Mesenchymal stem cell (in vitro differentiated cells and primary cell): Measurements from ENCODE around the gene IGF2BP2. TPM values are rescaled to one million over a fixed set of nuclear protein-coding genes. Genes with fewer than 3 reads are reported as not detected.

ENCODE experiments used
- DNase-seq: peaks from one replicate; pipeline ENCODE4 v3.0.0-alpha.2; 2013
- H2AFZ ChIP-seq: one replicate; pipeline ENCODE4 v1.6.1; 2013; ENCODE audit warnings: low read depth, mild to moderate bottlenecking, control low read depth, inconsistent platforms, low read length, moderate library complexity
- H2AK5ac ChIP-seq: 2 replicates; pipeline ENCODE4 v1.6.1; 2013; ENCODE audit warnings: low read length, moderate library complexity, mild to moderate bottlenecking, inconsistent platforms; ENCODE audit not compliant: severe bottlenecking
- H2BK120ac ChIP-seq: one replicate; pipeline ENCODE4 v1.6.1; 2013; ENCODE audit warnings: low read depth, mild to moderate bottlenecking, inconsistent platforms, low read length, moderate library complexity
- H2BK12ac ChIP-seq, 2 experiments: one replicate each; pipeline ENCODE4 v1.6.1; 2013; ENCODE audit warnings: inconsistent platforms in 2 of 2, low read length in 2 of 2, mild to moderate bottlenecking in 2 of 2, moderate library complexity in 2 of 2, control low read depth in 1 of 2
- H2BK15ac ChIP-seq: one replicate; pipeline ENCODE4 v1.6.1; 2013; ENCODE audit warnings: mild to moderate bottlenecking, low read depth, inconsistent platforms; ENCODE audit not compliant: poor library complexity, severe bottlenecking
- H2BK5ac ChIP-seq: 2 replicates; pipeline ENCODE4 v1.6.1; 2013; ENCODE audit warnings: low read depth, mild to moderate bottlenecking, low read length, control low read depth, inconsistent platforms; ENCODE audit not compliant: poor library complexity, severe bottlenecking
- H3K14ac ChIP-seq, 2 experiments: one replicate each; pipeline ENCODE4 v1.6.1; 2013; ENCODE audit warnings: inconsistent platforms in 2 of 2, low read length in 2 of 2, control low read depth in 1 of 2, mild to moderate bottlenecking in 1 of 2, moderate library complexity in 1 of 2
- H3K18ac ChIP-seq, 2 experiments: one replicate each; pipeline ENCODE4 v1.6.1; 2013; ENCODE audit warnings: inconsistent platforms in 2 of 2, low read length in 2 of 2, control low read depth in 1 of 2, low read depth in 1 of 2, mild to moderate bottlenecking in 1 of 2
- H3K23ac ChIP-seq, 2 experiments: one replicate each; pipeline ENCODE4 v1.6.1; 2013; ENCODE audit warnings: inconsistent platforms in 2 of 2, low read length in 2 of 2, mild to moderate bottlenecking in 2 of 2, moderate library complexity in 2 of 2, control low read depth in 1 of 2
- H3K27ac ChIP-seq: 2 replicates; pipeline ENCODE4 v1.5.1; 2013; ENCODE audit warnings: mild to moderate bottlenecking, moderate library complexity, low read length, control low read depth, inconsistent platforms; ENCODE audit not compliant: poor library complexity, severe bottlenecking
- H3K27me3 ChIP-seq, 2 experiments: 2 replicates each; pipeline versions ENCODE4 v1.6.1 to v1.7.0; 2013; ENCODE audit warnings: low read length in 2 of 2, mild to moderate bottlenecking in 2 of 2, moderate library complexity in 2 of 2, control low read depth in 1 of 2, inconsistent platforms in 1 of 2; ENCODE audit not compliant: control insufficient read depth in 1 of 2, insufficient read depth in 1 of 2
- H3K36me3 ChIP-seq, 2 experiments: 2 replicates each; pipeline versions ENCODE4 v1.6.1 to v1.7.0; 2013; ENCODE audit warnings: low read length in 2 of 2, control low read depth in 1 of 2, inconsistent platforms in 1 of 2, low read depth in 1 of 2, mild to moderate bottlenecking in 1 of 2; ENCODE audit not compliant: insufficient read depth in 2 of 2, control insufficient read depth in 1 of 2
- H3K4ac ChIP-seq, 2 experiments: one replicate each; pipeline ENCODE4 v1.6.1; 2013; ENCODE audit warnings: inconsistent platforms in 2 of 2, low read length in 2 of 2, mild to moderate bottlenecking in 2 of 2, moderate library complexity in 2 of 2, control low read depth in 1 of 2, low read depth in 1 of 2
- H3K4me1 ChIP-seq: 2 replicates; pipeline ENCODE4 v1.6.1; 2013; ENCODE audit warnings: low read depth, low read length, control low read depth; ENCODE audit not compliant: control insufficient read depth, insufficient read depth
- H3K4me2 ChIP-seq: 2 replicates; pipeline ENCODE4 v1.6.1; 2013; ENCODE audit warnings: low read length, mild to moderate bottlenecking, inconsistent platforms; ENCODE audit not compliant: poor library complexity, severe bottlenecking
- H3K4me3 ChIP-seq, 2 experiments: 2 replicates each; pipeline versions ENCODE4 v1.5.1 to v1.7.0; 2013; ENCODE audit warnings: low read length in 2 of 2, mild to moderate bottlenecking in 2 of 2, control low read depth in 1 of 2, low read depth in 1 of 2; ENCODE audit not compliant: insufficient read depth in 1 of 2
- H3K79me1 ChIP-seq: replicated peaks from 2 replicates; pipeline ENCODE4 v1.6.1; 2013; ENCODE audit warnings: mild to moderate bottlenecking, control low read depth, low read length, inconsistent platforms; ENCODE audit not compliant: poor library complexity, severe bottlenecking
- H3K9ac ChIP-seq: 2 replicates; pipeline ENCODE4 v1.7.0; 2013; ENCODE audit warnings: mild to moderate bottlenecking, low read length, moderate library complexity
- H3K9me3 ChIP-seq: 2 replicates; pipeline ENCODE4 v1.7.0; 2013; ENCODE audit warnings: mild to moderate bottlenecking, low read length; ENCODE audit not compliant: control insufficient read depth
- H4K8ac ChIP-seq: one replicate; pipeline ENCODE4 v1.6.1; 2013; ENCODE audit warnings: inconsistent platforms, mild to moderate bottlenecking, low read length, moderate library complexity
- H4K91ac ChIP-seq: one replicate; pipeline ENCODE4 v1.6.1; 2013; ENCODE audit warnings: mild to moderate bottlenecking, low read length, inconsistent platforms
- WGBS: methylation state at CpG from one replicate; pipeline ENCODE4 v1.1.7; 2013; ENCODE audit warnings: mixed read lengths; 5-methylcytosine and 5-hydroxymethylcytosine counted together
- small RNA-seq: library from polyadenylated mRNA; stranded (forward); fragments of <200 nt; extraction: miRNeasy Mini kit (QIAGEN cat#:217004); gene quantifications from one replicate; pipeline ENCODE3, GENCODE V24; 2013; ENCODE audit warnings: low read depth

IGF2BP2 gene

DNA sequence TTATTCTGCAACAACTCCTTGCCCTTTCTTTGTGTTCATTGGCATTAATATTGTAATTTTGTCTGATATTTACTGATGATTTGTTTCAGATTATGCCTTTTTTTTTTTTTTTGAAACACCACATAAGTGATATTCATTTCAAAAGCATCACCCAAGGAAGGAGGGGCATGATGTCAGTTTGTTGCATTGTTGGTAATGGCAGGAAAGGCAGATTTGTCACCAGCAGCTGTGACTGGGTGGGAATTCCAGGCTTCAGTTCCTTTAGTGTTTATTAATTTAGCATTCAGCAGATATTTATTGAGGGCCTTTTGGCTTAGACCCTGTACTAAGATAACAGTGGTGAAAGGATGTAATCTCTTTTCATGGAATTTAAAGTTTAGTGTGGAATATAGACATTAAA lies 219.3 kb downstream of the IGF2BP2 start:
- Histone ChIP-seq H3K79me1 (peaks cover 12% of the 10 kb centered on the region), H3K36me3 (peaks cover 21 to 85% of the 10 kb centered on the region in 2 experiments), H3K9ac (no peak overlapping the region), H2AFZ (no peak overlapping the region), H3K23ac (no peak overlapping the region), H3K18ac (no peak overlapping the region), H4K8ac (no peak overlapping the region), H2BK15ac (no peak overlapping the region), H2BK12ac (no peak overlapping the region), H3K4ac (no peak overlapping the region), H4K91ac (no peak overlapping the region), H2BK120ac (no peak overlapping the region), H2AK5ac (no peak overlapping the region), H3K4me3 (no peak overlapping the region), H3K14ac (no peak overlapping the region), H3K27me3 (no peaks in the 10 kb centered on the region), H3K4me2 (no peak overlapping the region), H3K4me1 (no peaks in the 10 kb centered on the region), H3K9me3 (no peaks in the 10 kb centered on the region), H3K27ac (no peak overlapping the region), H2BK5ac (no peak overlapping the region)
- no peak for DNase-seq

DNA sequence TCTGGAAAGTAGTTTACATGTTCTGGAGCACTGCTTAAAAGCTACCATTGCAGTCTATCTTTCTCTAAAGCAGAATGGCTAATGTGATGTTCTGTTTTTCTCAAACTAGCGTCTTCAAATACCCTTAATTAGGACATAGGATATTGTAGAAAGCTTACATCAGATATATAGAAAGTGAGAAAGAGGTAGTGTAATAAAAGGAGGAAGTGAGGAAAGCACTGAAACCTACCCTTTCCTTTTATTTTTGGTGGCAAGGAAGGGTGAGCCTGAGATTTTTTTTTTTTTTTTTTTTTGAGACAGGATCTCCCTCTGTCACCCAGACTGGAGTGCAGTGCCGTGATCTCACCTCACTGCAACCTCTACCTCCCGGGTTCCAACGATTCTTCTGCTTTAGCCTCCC lies 229.3 kb downstream of the IGF2BP2 start:
- peaks cover 18 to 59% of the 10 kb centered on the region in 2 experiments for H3K36me3 ChIP-seq
- H2BK5ac ChIP-seq: no peak overlapping the region
- H3K9me3 ChIP-seq: no peaks in the 10 kb centered on the region
- no peak overlapping the region for H4K91ac ChIP-seq
- no peak overlapping the region for H4K8ac ChIP-seq
- no CpG with 5 or more reads among the region's 4 CpGs for WGBS
- H2BK15ac ChIP-seq: no peak overlapping the region
- no peak overlapping the region for H3K14ac ChIP-seq
- no peaks in the 10 kb centered on the region for H3K27me3 ChIP-seq
- H2BK12ac ChIP-seq: no peak overlapping the region
- no peak overlapping the region for H2AFZ ChIP-seq
- H2BK120ac ChIP-seq: no peak overlapping the region
- no peak overlapping the region for H3K18ac ChIP-seq
- H3K4me2 ChIP-seq: no peak overlapping the region
- no peak overlapping the region for H3K23ac ChIP-seq
- H2AK5ac ChIP-seq: no peak overlapping the region
- H3K4ac ChIP-seq: no peak overlapping the region
- no peak overlapping the region for H3K27ac ChIP-seq
- no peak for DNase-seq
- H3K4me1 ChIP-seq: no peaks in the 10 kb centered on the region
- no peak overlapping the region for H3K9ac ChIP-seq
- H3K79me1 ChIP-seq: peaks cover 25% of the 10 kb centered on the region
- H3K4me3 ChIP-seq: no peak overlapping the region

DNA sequence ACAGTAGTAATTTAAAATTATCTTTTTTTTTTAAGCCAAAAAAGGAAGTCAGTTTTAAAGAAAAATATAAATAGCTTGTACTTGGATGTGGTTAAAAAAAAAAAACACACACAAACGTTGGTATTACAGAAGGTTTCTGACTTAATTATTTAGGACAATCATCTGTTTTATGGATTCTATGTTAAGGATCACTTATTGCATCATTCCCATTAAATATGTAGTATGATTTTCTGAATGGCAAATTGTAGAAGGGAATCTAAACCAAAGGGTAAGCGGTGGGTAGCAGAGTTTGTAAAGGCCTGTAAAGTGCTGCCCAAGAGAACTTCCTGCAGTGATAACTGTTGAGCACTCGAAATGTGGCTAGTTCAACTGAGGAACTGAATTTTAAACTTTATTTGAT lies 230.8 kb downstream of the IGF2BP2 start:
- H3K27ac ChIP-seq: no peak overlapping the region
- H3K4me2 ChIP-seq: no peak overlapping the region
- H3K14ac ChIP-seq: no peak overlapping the region
- no peak overlapping the region for H2BK5ac ChIP-seq
- no peak overlapping the region for H4K91ac ChIP-seq
- H3K18ac ChIP-seq: no peak overlapping the region
- H3K79me1 ChIP-seq: peaks cover 29% of the 10 kb centered on the region
- no peak overlapping the region for H3K4ac ChIP-seq
- H2AK5ac ChIP-seq: no peak overlapping the region
- WGBS: 92% methylated on average over 1 of the region's 3 CpGs
- no peak for DNase-seq
- H2AFZ ChIP-seq: no peak overlapping the region
- H2BK12ac ChIP-seq: no peak overlapping the region
- no peak overlapping the region for H3K9ac ChIP-seq
- peaks cover 3% of the 10 kb centered on the region for H3K4me1 ChIP-seq
- no peak overlapping the region for H4K8ac ChIP-seq
- no peaks in the 10 kb centered on the region for H3K27me3 ChIP-seq
- H3K23ac ChIP-seq: no peak overlapping the region
- peaks cover 23 to 51% of the 10 kb centered on the region in 2 experiments for H3K36me3 ChIP-seq
- H3K9me3 ChIP-seq: no peaks in the 10 kb centered on the region
- no peak overlapping the region for H2BK120ac ChIP-seq
- H3K4me3 ChIP-seq: no peak overlapping the region
- H2BK15ac ChIP-seq: no peak overlapping the region

Small RNA genes within 50 kb of the gene (small RNA-seq; reads per million reads assigned to genes)
- gene AC133473.1 (not detected), gene MIR548AQ (not detected)
